HCT116 (cell line): ENCODE results near the gene PANK1. TPM values are rescaled to one million over a fixed set of nuclear protein-coding genes. Genes with fewer than 3 reads are reported as not detected.

ENCODE experiments used
- ATAC-seq: fragments of 200-7000 bp; cut with Tn5 transposase; 2 replicates; pipeline ENCODE4 v1.9.1; 2020; ENCODE audit warnings: mild to moderate bottlenecking, moderate library complexity
- BruUV-seq: library from RNA; stranded (reverse); fragments of 400-500 nt; replicated peaks from 2 replicates; lab custom pipeline; 2021; lab: Mats Ljungman, UMichigan
- CTCF ChIA-PET: fragments of 300-600 bp; sonication (Branson Sonifier 250); formaldehyde crosslinking; loops from one replicate; lab custom pipeline; 2021; ENCODE audit warnings: antibody characterized with exemption; lab: Charles Lee
- POLR2A ChIA-PET: fragments of 300-600, 350-600 bp; sonication (Branson Sonifier 250); formaldehyde crosslinking; loops from one replicate; lab custom pipeline; 2021; ENCODE audit warnings: antibody characterized with exemption; lab: Charles Lee
- RAD21 ChIA-PET, 2 experiments: fragments of 300-600 bp; sonication (Branson Sonifier 250); formaldehyde crosslinking; loops; one replicate each; lab custom pipeline; 2023; ENCODE audit warnings: low total read pairs in 2 of 2; ENCODE audit not compliant: uncharacterized antibody in 2 of 2, unreplicated experiment in 2 of 2, low non-redundant PET in 1 of 2; lab: Charles Lee
- DNase-seq: peaks from one replicate; pipeline ENCODE4 v3.0.0-alpha.2; 2010; ENCODE audit warnings: low read depth, low spot score
- H2AFZ ChIP-seq: fragments of 200-600 bp; shearing (Covaris generic), sonication (generic); 2 replicates; pipeline ENCODE4 v1.6.1; 2017; ENCODE audit warnings: low read depth, mixed run types, mixed read lengths, antibody characterized with exemption, low read length; ENCODE audit not compliant: poor library complexity, severe bottlenecking
- H3K27ac ChIP-seq: 2 replicates; pipeline ENCODE4 v1.5.1; 2012; ENCODE audit warnings: low read depth, low read length
- H3K27me3 ChIP-seq: fragments of 200-600 bp; sonication (generic); 2 replicates; pipeline ENCODE4 v1.6.1; 2016; ENCODE audit warnings: mixed run types, low read length, mixed read lengths; ENCODE audit not compliant: insufficient read depth
- H3K36me3 ChIP-seq, 2 experiments: fragments of 200-500 bp in 1 of 2; fragments of 200-600 bp in 1 of 2; sonication (Bioruptor generic) in 1 of 2; sonication (generic) in 1 of 2; 2 replicates each; pipeline versions ENCODE4 v1.5.1 to v1.6.1; 2014 to 2016; ENCODE audit warnings: low read length in 2 of 2, inconsistent platforms in 1 of 2, mixed read lengths in 1 of 2, mixed run types in 1 of 2; ENCODE audit not compliant: insufficient read depth in 2 of 2, control insufficient read depth in 1 of 2
- H3K4me1 ChIP-seq, 2 experiments: fragments of 200-600 bp in 1 of 2; sonication (generic) in 1 of 2; 2 replicates each; pipeline versions ENCODE4 v1.5.1 to v1.6.1; 2012 to 2017; ENCODE audit warnings: low read length in 2 of 2, inconsistent platforms in 1 of 2, mild to moderate bottlenecking in 1 of 2, mixed read lengths in 1 of 2, mixed run types in 1 of 2, moderate library complexity in 1 of 2; ENCODE audit not compliant: insufficient read depth in 2 of 2, control insufficient read depth in 1 of 2
- H3K4me2 ChIP-seq: fragments of 200-600 bp; sonication (generic); 2 replicates; pipeline ENCODE4 v1.6.1; 2017; ENCODE audit warnings: mixed run types, low read length, mixed read lengths
- H3K4me3 ChIP-seq, 2 experiments: fragments of 200-600 bp in 1 of 2; sonication (generic) in 1 of 2; replicated peaks in 1 of 2; 2 replicates each; pipeline ENCODE4 v1.5.1; 2011 to 2016; ENCODE audit warnings: low read length in 2 of 2, control low read depth in 1 of 2, low read depth in 1 of 2, mild to moderate bottlenecking in 1 of 2, mixed read lengths in 1 of 2, mixed run types in 1 of 2
- H3K79me2 ChIP-seq: fragments of 200-600 bp; sonication (generic); 2 replicates; pipeline ENCODE4 v1.6.1; 2017; ENCODE audit warnings: mild to moderate bottlenecking, mixed run types, low read length, moderate library complexity, mixed read lengths; ENCODE audit not compliant: insufficient read depth
- H3K9ac ChIP-seq: fragments of 200-600 bp; sonication (generic); 2 replicates; pipeline ENCODE4 v1.6.1; 2016; ENCODE audit warnings: low read length, mixed read lengths
- H3K9me2 ChIP-seq: fragments of 200-600 bp; sonication (generic), shearing (Covaris generic); 2 replicates; pipeline ENCODE4 v1.6.1; 2017; ENCODE audit warnings: mixed run types, mild to moderate bottlenecking, moderate library complexity; ENCODE audit not compliant: insufficient read depth
- H3K9me3 ChIP-seq, 2 experiments: fragments of 200-500 bp in 1 of 2; fragments of 200-600 bp in 1 of 2; sonication (Bioruptor generic) in 1 of 2; sonication (generic) in 1 of 2; 2 replicates each; pipeline ENCODE4 v1.6.1; 2014 to 2017; ENCODE audit warnings: low read length in 2 of 2, mixed read lengths in 2 of 2, inconsistent platforms in 1 of 2, low read depth in 1 of 2, mild to moderate bottlenecking in 1 of 2, mixed run types in 1 of 2, moderate library complexity in 1 of 2; ENCODE audit not compliant: control insufficient read depth in 1 of 2, insufficient read depth in 1 of 2
- H4K20me1 ChIP-seq: fragments of 200-600 bp; sonication (generic), shearing (Covaris generic); 2 replicates; pipeline ENCODE4 v1.6.1; 2017; ENCODE audit warnings: mixed run types, mild to moderate bottlenecking, moderate library complexity; ENCODE audit not compliant: insufficient read depth
- CEBPB ChIP-seq: IDR thresholded peaks from 2 replicates; pipeline ENCODE4 v1.6.1; 2012; ENCODE audit warnings: low read depth
- CTCF ChIP-seq, 3 experiments: fragments of 200-600 bp in 1 of 3; sonication (generic) in 1 of 3; IDR thresholded peaks in 2 of 3; conservative IDR thresholded peaks in 1 of 3; 2 replicates each; pipeline ENCODE4 v1.5.1; 2012 to 2017; ENCODE audit warnings: low read depth in 2 of 3, low read length in 2 of 3, antibody characterized with exemption in 1 of 3, borderline replicate concordance in 1 of 3, control low read depth in 1 of 3, mild to moderate bottlenecking in 1 of 3, mixed read lengths in 1 of 3, mixed run types in 1 of 3, moderate library complexity in 1 of 3; ENCODE audit not compliant: insufficient read depth in 1 of 3
- EGR1 ChIP-seq: IDR thresholded peaks from 2 replicates; pipeline ENCODE4 v1.6.1; 2012; ENCODE audit warnings: low read depth
- EZH2 ChIP-seq: fragments of 200-600 bp; sonication (generic); IDR thresholded peaks from 2 replicates; pipeline ENCODE4 v1.6.1; 2017; ENCODE audit warnings: antibody characterized with exemption, mixed run types
- SP1 ChIP-seq: IDR thresholded peaks from 2 replicates; pipeline ENCODE4 v1.6.1; 2012; ENCODE audit warnings: low read depth
- SRF ChIP-seq: IDR thresholded peaks from 2 replicates; pipeline ENCODE4 v1.6.1; 2012; ENCODE audit warnings: low read depth
- TCF7L2 ChIP-seq: IDR thresholded peaks from 2 replicates; pipeline ENCODE4 v1.7.0; 2011; ENCODE audit warnings: borderline replicate concordance, inconsistent platforms; ENCODE audit not compliant: insufficient read depth, insufficient read length; ENCODE audit errors: extremely low read depth
- YY1 ChIP-seq: IDR thresholded peaks from 2 replicates; pipeline ENCODE4 v1.6.1; 2011; ENCODE audit warnings: low read length, low read depth, moderate library complexity, mild to moderate bottlenecking; ENCODE audit not compliant: insufficient replicate concordance; ENCODE audit errors: extremely low read depth
- ZNF274 ChIP-seq: fragments of 200-500 bp; sonication (Bioruptor generic); IDR thresholded peaks from 2 replicates; pipeline ENCODE4 v1.6.1; 2014; ENCODE audit warnings: mild to moderate bottlenecking, low read depth, low read length, inconsistent platforms
- intact Hi-C: fragments of 100-400 bp; cut with micrococcal nuclease; formaldehyde crosslinking; loops from 2 replicates; pipeline ENCODE4 v1.10.0; 2022
- total RNA-seq: library from RNA; stranded (reverse); gene quantifications from one replicate; pipeline ENCODE4 v1.2.1, GENCODE V29; 2021; ENCODE audit not compliant: unreplicated experiment

The PANK1 gene
- total RNA-seq, 1 experiment from 2014 or later: 6.4 TPM

- H3K4me1 ChIP-seq: no peaks in the 10 kb centered on the region
- no TSS peak for BruUV-seq
- DNase-seq (no peak), ATAC-seq (no peak)
- H3K27me3 ChIP-seq: no peaks in the 10 kb centered on the region
- no peak overlapping the region for H3K4me2 ChIP-seq
- no peaks in the 10 kb centered on the region for H3K79me2 ChIP-seq
- H3K9me3 ChIP-seq: no peaks in the 10 kb centered on the region
- H4K20me1 ChIP-seq: no peaks in the 10 kb centered on the region
- no peak overlapping the region for H3K4me3 ChIP-seq
- no peak overlapping the region for H2AFZ ChIP-seq
- no peaks in the 10 kb centered on the region for H3K36me3 ChIP-seq
- no peak overlapping the region for H3K27ac ChIP-seq
- CTCF ChIA-PET: no interaction called here
- POLR2A ChIA-PET: interaction anchor here (0.7 to 0.9 kb wide), 2 partner anchors 22 to 36 kb away, joined by 3 to 4 read pairs; partner anchors contain the start of gene KIF20B
- H3K9ac ChIP-seq: no peak overlapping the region
- H3K9me2 ChIP-seq: no peaks in the 10 kb centered on the region
- intact Hi-C loops: no loop called here
- TF ChIP-seq SRF (no peak), EZH2 (no peak), YY1 (no peak)
- TF ChIP-seq, all 23 proteins: peak for 0
- RAD21 ChIA-PET: no interaction called here
Observed at GRCh38 chr10:89665302-89665701, 20.3 kb upstream of the PANK1 start.

GRCh38 chr10:89664203-89664602 is 19.2 kb upstream of the PANK1 start:
- H3K27me3 ChIP-seq: no peaks in the 10 kb centered on the region
- no peaks in the 10 kb centered on the region for H3K36me3 ChIP-seq
- no TSS peak for BruUV-seq
- H3K9me2 ChIP-seq: no peaks in the 10 kb centered on the region
- no peaks in the 10 kb centered on the region for H4K20me1 ChIP-seq
- no peaks in the 10 kb centered on the region for H3K79me2 ChIP-seq
- no peaks in the 10 kb centered on the region for H3K9me3 ChIP-seq
- no peak for TF ChIP-seq SP1
- TF ChIP-seq SRF: no peak
- no peak for TF ChIP-seq CTCF (IDR thresholded peaks at IDR 0.05 in 2 of 3, conservative IDR thresholded peaks at IDR 0.05 in 1 of 3; ENCODE audit: borderline replicate concordance in 1 of 3, insufficient read depth in 1 of 3, low read depth in 2 of 3, low read length in 2 of 3)
- no peak for TF ChIP-seq TCF7L2
- no peak for TF ChIP-seq EZH2
- TF ChIP-seq CEBPB: no peak
- no peak for TF ChIP-seq ZNF274
- TF ChIP-seq EGR1: no peak
- no peak overlapping the region for H3K9ac ChIP-seq
- no peak overlapping the region for H3K4me3 ChIP-seq
- ChIA-PET RAD21 (no interaction called here), POLR2A (no interaction called here), CTCF (no interaction called here)
- no peak overlapping the region for H2AFZ ChIP-seq
- no peaks in the 10 kb centered on the region for H3K4me1 ChIP-seq
- ATAC-seq (no peak), DNase-seq (no peak)
- H3K27ac ChIP-seq: no peak overlapping the region
- no peak overlapping the region for H3K4me2 ChIP-seq
- intact Hi-C loops: no loop called here
